ENCODE results near the gene PDZK1IP1. TPM values are rescaled to one million over a fixed set of nuclear protein-coding genes. Genes with fewer than 3 reads are reported as not detected.

The PDZK1IP1 gene
- polyA plus RNA-seq, 3 donors, result 34.8 to 62.1 (median 37.8) TPM

Other genes with a start within 250 kb of the PDZK1IP1 start
- gene CYP4A11, start 248.6 kb downstream of the PDZK1IP1 start, polyA plus RNA-seq (ENCODE audit: insufficient read length in 3 of 3), result 10 to 100 TPM; 38.8 to 63.3 (median 61.9) TPM
- gene CYP4X1, start 166.4 kb downstream of the PDZK1IP1 start, polyA plus RNA-seq (ENCODE audit: insufficient read length in 3 of 3), result 10 to 100 TPM in 1 of 3 donors, 1 to 10 TPM in 2; 7.8 to 11.6 (median 9.0) TPM
- gene CYP4Z1, start 122.8 kb downstream of the PDZK1IP1 start, polyA plus RNA-seq (ENCODE audit: insufficient read length in 3 of 3), result under 1 TPM; 0.17 to 0.33 (median 0.20) TPM
- 1 to 10 TPM; 5.0 to 6.1 (median 6.0) TPM for gene CYP4A22, start 52.6 kb downstream of the PDZK1IP1 start, polyA plus RNA-seq (ENCODE audit: insufficient read length in 3 of 3)
- gene TAL1, start 42.2 kb upstream of the PDZK1IP1 start, polyA plus RNA-seq (ENCODE audit: insufficient read length in 3 of 3), result 1 to 10 TPM; 5.2 to 5.6 (median 5.5) TPM
- gene STIL, start 124.1 kb upstream of the PDZK1IP1 start, polyA plus RNA-seq (ENCODE audit: insufficient read length in 3 of 3), result 10 to 100 TPM in 1 of 3 donors, 1 to 10 TPM in 2; 9.8 to 10.5 (median 10.0) TPM
- gene CMPK1, start 143.8 kb upstream of the PDZK1IP1 start, polyA plus RNA-seq (ENCODE audit: insufficient read length in 3 of 3), result 10 to 100 TPM; 65.7 to 75.9 (median 66.7) TPM
- under 1 TPM; 0.18 to 0.20 (median 0.19) TPM for gene FOXE3, start 226.2 kb upstream of the PDZK1IP1 start, polyA plus RNA-seq (ENCODE audit: insufficient read length in 3 of 3)
- 1 to 10 TPM; 6.0 to 9.0 (median 6.8) TPM for gene FOXD2, start 248.0 kb upstream of the PDZK1IP1 start, polyA plus RNA-seq (ENCODE audit: insufficient read length in 3 of 3)